A549 (cell line): ENCODE results near the gene HCST. TPM values are rescaled to one million over a fixed set of nuclear protein-coding genes. Genes with fewer than 3 reads are reported as not detected.

ENCODE experiments used
- ATAC-seq, 2 experiments: fragments of 200-7000 bp in 1 of 2; fragments of >200 bp in 1 of 2; cut with Nextera tagmentation in 1 of 2; cut with Tn5 transposase in 1 of 2; 3 replicates each; pipeline versions ENCODE4 v1.8.0 to v1.9.1; 2018 to 2020; ENCODE audit warnings: mild to moderate bottlenecking in 1 of 2, moderate library complexity in 1 of 2
- CTCF ChIA-PET: fragments of 300-600 bp; sonication (Branson Sonifier 250); formaldehyde crosslinking; extraction: SDS; loops from one replicate; lab custom pipeline; 2021; ENCODE audit warnings: antibody characterized with exemption, inconsistent platforms; lab: Yijun Ruan, JAX
- POLR2A ChIA-PET: fragments of 350-600 bp; formaldehyde crosslinking; extraction: SDS; loops from one replicate; lab custom pipeline; 2021; ENCODE audit warnings: antibody characterized with exemption, inconsistent platforms; lab: Yijun Ruan, JAX
- DNase-seq, 2 experiments: peaks; one replicate each; pipeline versions ENCODE4 v3.0.0 to v3.0.0-alpha.2; 2011 to 2016; ENCODE audit warnings: low read depth in 1 of 2, low spot score in 1 of 2
- FAIRE-seq: peaks from 2 replicates; lab custom pipeline; 2011; peaks lifted over from hg19 to GRCh38; lab: Jason Lieb, UNC
- H3K27ac ChIP-seq, 2 experiments: fragments of >200 bp; sonication (Bioruptor Twin); formaldehyde crosslinking; 3 replicates each; pipeline ENCODE4 v1.5.1; 2016 to 2017
- H3K4me1 ChIP-seq: fragments of >200 bp; sonication (Bioruptor Twin); formaldehyde crosslinking; 3 replicates; pipeline ENCODE4 v1.6.1; 2016
- H3K4me2 ChIP-seq: fragments of >200 bp; sonication (Bioruptor Twin); formaldehyde crosslinking; 3 replicates; pipeline ENCODE4 v1.6.1; 2016
- H3K4me3 ChIP-seq: fragments of >200 bp; sonication (Bioruptor Twin); formaldehyde crosslinking; 3 replicates; pipeline ENCODE4 v1.5.1; 2016
- H3K9me3 ChIP-seq: fragments of >200 bp; sonication (Bioruptor Twin); formaldehyde crosslinking; 3 replicates; pipeline ENCODE4 v1.6.1; 2016
- BHLHE40 ChIP-seq: IDR thresholded peaks from 2 replicates; pipeline ENCODE4 v1.6.1; 2012; ENCODE audit warnings: low read depth, low read length, inconsistent platforms
- CHD4 ChIP-seq: fragments of 200-600 bp; sonication (generic); IDR thresholded peaks from 2 replicates; pipeline ENCODE4 v1.6.1; 2016; ENCODE audit warnings: antibody characterized with exemption, mild to moderate bottlenecking, borderline replicate concordance
- EP300 ChIP-seq, 2 experiments: fragments of >200 bp; sonication (Bioruptor Twin); formaldehyde crosslinking; IDR thresholded peaks; 2 replicates in 1 of 2; 3 replicates in 1 of 2; pipeline ENCODE4 v1.6.1; 2016 to 2017
- ESRRA ChIP-seq: fragments of 150-350 bp; IDR thresholded peaks from 2 replicates; pipeline ENCODE4 v1.6.1; 2014; ENCODE audit warnings: mild to moderate bottlenecking, low read length, borderline replicate concordance
- FOSL2 ChIP-seq, 2 experiments: fragments of 450-650 bp in 1 of 2; fragments of >200 bp in 1 of 2; sonication (Bioruptor Twin) in 1 of 2; formaldehyde crosslinking; IDR thresholded peaks; 2 replicates each; pipeline versions ENCODE4 v1.5.0 to v1.6.1; 2016 to 2020; ENCODE audit warnings: mild to moderate bottlenecking in 1 of 2, moderate library complexity in 1 of 2
- FOXS1 ChIP-seq: fragments of 250-450 bp; sonication (Bioruptor Pico); IDR thresholded peaks from 2 replicates; pipeline ENCODE4 v1.5.0; 2020; ENCODE audit warnings: mild to moderate bottlenecking, moderate library complexity
- HDAC2 ChIP-seq: fragments of 200-600 bp; sonication (generic); IDR thresholded peaks from 2 replicates; pipeline ENCODE4 v1.6.1; 2016
- HEYL ChIP-seq: fragments of 250-450 bp; sonication (Bioruptor Pico); IDR thresholded peaks from 2 replicates; pipeline ENCODE4 v1.8.0; 2021; ENCODE audit warnings: mild to moderate bottlenecking, moderate library complexity
- HMGXB4 ChIP-seq: fragments of 250-450 bp; sonication (Bioruptor Pico); IDR thresholded peaks from 2 replicates; pipeline ENCODE4 v1.5.0; 2021; ENCODE audit warnings: mild to moderate bottlenecking, moderate library complexity, borderline replicate concordance
- HOXA7 ChIP-seq: fragments of 250-450 bp; sonication (Bioruptor Pico); IDR thresholded peaks from 2 replicates; pipeline ENCODE4 v1.5.0; 2020; ENCODE audit warnings: mild to moderate bottlenecking, moderate library complexity
- HOXB13 ChIP-seq: fragments of 250-450 bp; sonication (Bioruptor Pico); IDR thresholded peaks from 2 replicates; pipeline ENCODE4 v1.5.0; 2020; ENCODE audit warnings: low read depth, mild to moderate bottlenecking, moderate library complexity
- HOXB5 ChIP-seq: fragments of 250-450 bp; sonication (Bioruptor Pico); IDR thresholded peaks from 2 replicates; pipeline ENCODE4 v1.5.0; 2020; ENCODE audit warnings: mild to moderate bottlenecking, moderate library complexity
- MAFK ChIP-seq: fragments of 450-650 bp; IDR thresholded peaks from 2 replicates; pipeline ENCODE4 v1.6.1; 2014; ENCODE audit not compliant: partially characterized antibody
- MAX ChIP-seq: IDR thresholded peaks from 2 replicates; pipeline ENCODE4 v1.6.1; 2012
- MYC ChIP-seq: IDR thresholded peaks from 2 replicates; pipeline ENCODE4 v1.6.1; 2012; ENCODE audit warnings: mild to moderate bottlenecking, inconsistent platforms, low read length, improper control_type of control experiment, borderline replicate concordance
- NFE2L2 ChIP-seq: fragments of 150-350 bp; conservative IDR thresholded peaks from 2 replicates; pipeline ENCODE4 v1.6.1; 2014; ENCODE audit warnings: low read length
- NPAS2 ChIP-seq: fragments of 250-450 bp; sonication (Bioruptor Pico); IDR thresholded peaks from 2 replicates; pipeline ENCODE4 v1.8.0; 2022; ENCODE audit warnings: mild to moderate bottlenecking, moderate library complexity, borderline replicate concordance
- NR3C1 ChIP-seq: fragments of >200 bp; sonication (Bioruptor Twin); formaldehyde crosslinking; IDR thresholded peaks from 3 replicates; pipeline ENCODE4 v1.6.1; 2017
- POLR2AphosphoS2 ChIP-seq: conservative IDR thresholded peaks from 2 replicates; pipeline ENCODE4 v1.6.1; 2012; ENCODE audit warnings: low read length, improper control_type of control experiment, inconsistent platforms
- RCOR1 ChIP-seq: fragments of 150-350 bp; IDR thresholded peaks from 2 replicates; pipeline ENCODE4 v1.6.1; 2014; ENCODE audit warnings: antibody characterized with exemption, low read length, low read depth
- SMC3 ChIP-seq: fragments of >200 bp; sonication (Bioruptor Twin); formaldehyde crosslinking; IDR thresholded peaks from 3 replicates; pipeline ENCODE4 v1.6.1; 2018; ENCODE audit warnings: inconsistent platforms
- USF2 ChIP-seq: fragments of 450-650 bp; IDR thresholded peaks from 2 replicates; pipeline ENCODE4 v1.6.1; 2014; ENCODE audit warnings: antibody characterized with exemption
- ZFP36 ChIP-seq: fragments of 450-650 bp; IDR thresholded peaks from 2 replicates; pipeline ENCODE4 v1.6.1; 2014; ENCODE audit warnings: borderline replicate concordance; ENCODE audit not compliant: partially characterized antibody
- ZNF302 ChIP-seq: fragments of 250-450 bp; sonication (Bioruptor Pico); IDR thresholded peaks from 2 replicates; pipeline ENCODE4 v1.9.0; 2021; ENCODE audit warnings: inconsistent platforms, mild to moderate bottlenecking, moderate library complexity
- ZSCAN20 ChIP-seq: fragments of 250-450 bp; sonication (Bioruptor Pico); IDR thresholded peaks from 2 replicates; pipeline ENCODE4 v1.8.0; 2022; ENCODE audit warnings: mild to moderate bottlenecking, moderate library complexity
- WGBS: methylation state at CpG from one replicate; pipeline ENCODE4 v1.1.6; 2017; ENCODE audit errors: missing lambda C conversion rate; 5-methylcytosine and 5-hydroxymethylcytosine counted together
- polyA plus RNA-seq, 4 experiments: library from polyadenylated mRNA; depleted of rRNA in 3 of 4; stranded (reverse); fragments of >200 nt; fragmentation: RNase III in 1 of 4; extraction: RNeasy Plus Mini Kit Qiagen cat#74134 plus additional on column Dnase treatment in 1 of 4; gene quantifications; 2 replicates in 3 of 4; 3 replicates in 1 of 4; pipeline ENCODE4 v1.2.3, GENCODE V29; 2011 to 2017
- TF ChIP-seq, protein P1 (sequence below): fragments of 150-350 bp; IDR thresholded peaks from 2 replicates; pipeline ENCODE4 v1.6.1; 2014; ENCODE audit warnings: low read depth, mild to moderate bottlenecking, low read length

The HCST gene
- polyA plus RNA-seq, 2 of the 4 experiments (the other 2 are of a cell fraction): 0.49 TPM; not detected in 1

DNA sequence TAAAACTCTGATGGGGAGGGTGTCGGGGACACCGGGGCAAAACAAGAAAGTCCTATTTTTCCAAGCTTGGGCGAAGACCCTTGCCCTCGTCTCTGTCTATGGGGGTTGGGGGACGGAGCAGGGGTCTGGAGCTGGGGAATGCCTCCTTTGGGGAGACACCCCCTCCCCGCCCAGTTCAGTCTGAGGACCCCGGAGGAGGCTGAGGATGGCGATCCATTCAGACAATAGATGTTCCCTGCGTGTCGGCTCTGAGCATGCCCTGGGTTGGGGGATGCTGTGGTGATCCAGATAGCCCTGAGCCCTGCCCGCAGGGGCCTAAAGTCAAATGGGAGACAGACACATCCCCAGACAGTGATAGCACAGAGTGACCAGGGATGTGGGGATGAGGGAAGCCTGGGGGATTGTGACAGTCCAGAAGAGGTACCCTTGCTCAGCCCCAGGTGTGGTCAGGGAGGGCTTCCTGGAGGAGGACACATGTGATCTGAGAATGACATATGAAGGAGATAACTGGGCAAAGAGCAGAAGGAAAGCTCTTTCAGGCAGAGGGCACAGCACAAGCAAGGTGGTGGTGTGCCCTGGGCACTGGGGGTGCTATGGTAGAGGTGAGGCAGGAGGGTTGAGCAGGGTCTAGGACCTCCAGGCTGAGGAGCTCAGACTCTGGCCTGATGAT lies 42.9 kb downstream of the HCST start:
- no peak overlapping the region for H3K27ac ChIP-seq
- ATAC-seq (no peak), DNase-seq (no peak), FAIRE-seq (no peak)
- no peaks in the 10 kb centered on the region for H3K4me1 ChIP-seq
- H3K9me3 ChIP-seq: no peaks in the 10 kb centered on the region
- POLR2A ChIA-PET: no interaction called here
- CTCF ChIA-PET: interaction anchor here (0.6 to 2.4 kb wide), 4 partner anchors 35 to 126 kb away, joined by 3 to 10 read pairs (median 4); partner anchors contain the start of gene NFKBID
- H3K4me2 ChIP-seq: no peak overlapping the region
- WGBS: 89% methylated on average over 11 of the region's 11 CpGs
- TF ChIP-seq NR3C1 (no peak), ZFP36 (peak; percentile 98)
- no peak overlapping the region for H3K4me3 ChIP-seq

DNA sequence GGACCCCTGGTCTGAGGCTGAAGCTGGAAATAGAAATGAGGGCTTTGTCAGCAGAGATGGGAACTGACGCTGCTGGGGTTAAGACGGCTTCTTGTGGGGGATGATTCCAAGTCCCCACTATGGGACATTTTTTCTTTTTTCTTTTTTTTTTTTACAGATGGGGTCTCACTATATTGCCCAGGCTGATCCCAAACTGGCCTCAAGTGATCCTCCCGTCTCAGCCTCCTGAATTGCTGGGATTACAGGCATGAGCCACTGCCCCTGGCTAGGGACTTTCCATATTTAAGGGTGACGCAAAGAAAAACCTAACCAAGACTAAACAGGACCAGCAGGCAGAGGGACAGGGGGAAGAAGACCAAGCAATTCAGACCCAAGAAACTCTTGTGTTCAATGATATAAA lies 43.9 kb downstream of the HCST start:
- no peaks in the 10 kb centered on the region for H3K4me1 ChIP-seq
- POLR2A ChIA-PET: no interaction called here
- ATAC-seq: no peak
- no peaks in the 10 kb centered on the region for H3K9me3 ChIP-seq
- no peak for DNase-seq
- no peak for TF ChIP-seq NFE2L2
- no peak for TF ChIP-seq HMGXB4 (CRISPR knock-in tag)
- TF ChIP-seq CHD4: no peak
- TF ChIP-seq HOXA7 (CRISPR knock-in tag): no peak
- TF ChIP-seq RCOR1: no peak
- no peak for TF ChIP-seq ZNF302 (CRISPR knock-in tag)
- TF ChIP-seq BHLHE40: no peak
- no peak for TF ChIP-seq HOXB5
- no peak for TF ChIP-seq USF2
- no peak for TF ChIP-seq POLR2AphosphoS2
- no peak for TF ChIP-seq EP300 (IDR thresholded peaks at IDR 0.05)
- no peak for TF ChIP-seq FOSL2 (IDR thresholded peaks at IDR 0.05)
- no peak for TF ChIP-seq FOSL2 (CRISPR knock-in tag; IDR thresholded peaks at IDR 0.05)
- no peak overlapping the region for H3K4me3 ChIP-seq
- no peak overlapping the region for H3K4me2 ChIP-seq
- WGBS: 90% methylated on average over 4 of the region's 4 CpGs
- H3K27ac ChIP-seq: no peak overlapping the region
- CTCF ChIA-PET: interaction anchor here (0.6 to 2.4 kb wide), 13 partner anchors 36 to 241 kb away, joined by 3 to 10 read pairs (median 4); partner anchors contain the start of genes NFKBID and THAP8
- FAIRE-seq: peak; percentile 18

DNA sequence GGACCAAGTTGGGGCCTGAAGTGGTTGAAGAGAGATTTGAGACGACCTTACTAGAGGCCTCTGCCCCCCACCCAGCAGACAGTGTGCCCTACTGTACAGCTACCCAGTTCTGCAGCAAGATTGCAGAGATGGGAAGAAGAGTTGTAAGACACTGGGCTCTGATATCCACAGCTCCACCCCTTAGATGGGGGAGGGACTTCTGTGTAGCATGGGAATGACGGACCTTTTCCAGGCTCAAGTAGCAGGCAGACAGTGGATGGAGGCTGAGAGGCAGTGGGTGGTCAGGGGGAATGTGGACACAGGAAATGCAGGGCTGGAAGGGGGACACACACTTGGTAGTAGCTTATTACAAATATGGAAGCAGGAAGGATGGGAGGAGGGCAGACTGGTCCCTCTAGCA lies 46.8 kb downstream of the HCST start:
- Histone ChIP-seq H3K4me1 (no peaks in the 10 kb centered on the region), H3K4me3 (no peak overlapping the region), H3K4me2 (no peak overlapping the region), H3K27ac (no peak overlapping the region), H3K9me3 (no peaks in the 10 kb centered on the region)
- TF ChIP-seq HEYL (no peak), HOXA7 (CRISPR knock-in tag) (no peak), NPAS2 (CRISPR knock-in tag) (no peak), FOXS1 (CRISPR knock-in tag) (no peak), HOXB13 (no peak), ESRRA (no peak), HDAC2 (no peak), FOSL2 (IDR thresholded peaks at IDR 0.05) (no peak), FOSL2 (CRISPR knock-in tag; IDR thresholded peaks at IDR 0.05) (no peak), MYC (no peak), MAFK (no peak), ZSCAN20 (CRISPR knock-in tag) (no peak), SMC3 (no peak), MAX (no peak)
- TF ChIP-seq, protein P1, sequence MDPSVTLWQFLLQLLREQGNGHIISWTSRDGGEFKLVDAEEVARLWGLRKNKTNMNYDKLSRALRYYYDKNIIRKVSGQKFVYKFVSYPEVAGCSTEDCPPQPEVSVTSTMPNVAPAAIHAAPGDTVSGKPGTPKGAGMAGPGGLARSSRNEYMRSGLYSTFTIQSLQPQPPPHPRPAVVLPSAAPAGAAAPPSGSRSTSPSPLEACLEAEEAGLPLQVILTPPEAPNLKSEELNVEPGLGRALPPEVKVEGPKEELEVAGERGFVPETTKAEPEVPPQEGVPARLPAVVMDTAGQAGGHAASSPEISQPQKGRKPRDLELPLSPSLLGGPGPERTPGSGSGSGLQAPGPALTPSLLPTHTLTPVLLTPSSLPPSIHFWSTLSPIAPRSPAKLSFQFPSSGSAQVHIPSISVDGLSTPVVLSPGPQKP: no peak
- DNase-seq: peak; percentile 42 to 62
- ChIA-PET POLR2A (interaction anchor here (0.6 to 1.7 kb wide), 4 partner anchors 18 to 138 kb away, joined by 3 to 5 read pairs (median 4); partner anchors contain the start of gene THAP8), CTCF (interaction anchor here (0.6 to 1.9 kb wide), 10 partner anchors 8 to 614 kb away, joined by 3 to 6 read pairs (median 3); no protein-coding TSS in a partner anchor)
- WGBS: 4% methylated on average over 2 of the region's 2 CpGs
- peak in 1 of 2 experiments; percentile 43; a peak in 4 of 6 replicates for ATAC-seq
- no peak for FAIRE-seq
